22Rv1 (cell line): Measurements from ENCODE around the gene SVIL.

Experiments
- H3K27ac ChIP-seq: fragments of 450-650 bp; 2 replicates; pipeline ENCODE4 v1.5.1; 2017
- CTCF ChIP-seq: fragments of 450-650 bp; IDR thresholded peaks from 2 replicates; pipeline ENCODE4 v1.5.1; 2017; ENCODE audit warnings: mild to moderate bottlenecking
- ZFX ChIP-seq: fragments of 450-650 bp; IDR thresholded peaks from 2 replicates; pipeline ENCODE4 v1.6.1; 2017; ENCODE audit warnings: antibody characterized with exemption, borderline replicate concordance

Gene SVIL

DNA sequence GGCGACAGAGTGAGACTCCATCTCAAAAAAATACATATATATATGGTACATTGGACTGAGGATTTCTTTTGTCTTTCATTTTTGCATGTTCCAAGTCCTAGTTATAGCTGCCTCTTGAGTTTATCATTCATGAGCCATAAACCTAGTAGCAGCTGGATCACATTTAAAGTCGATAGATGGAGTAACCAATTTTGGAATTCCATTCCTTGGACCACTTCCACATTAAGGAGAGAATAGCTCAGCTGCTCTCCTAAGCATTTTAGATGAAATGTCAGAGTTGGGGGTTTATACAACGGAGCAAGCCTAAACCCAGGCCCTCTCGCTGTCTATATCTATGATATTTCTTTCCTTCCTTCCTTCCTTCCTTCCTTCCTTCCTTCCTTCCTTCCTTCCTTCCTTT lies 204.7 kb downstream of the SVIL start:
- no peak overlapping the region for H3K27ac ChIP-seq
- no peak for TF ChIP-seq CTCF
- no peak for TF ChIP-seq ZFX

GRCh38 chr10:29428486-29428885 lies 206.3 kb downstream of the SVIL start:
- no peak overlapping the region for H3K27ac ChIP-seq

GRCh38 chr10:29427667-29428066 lies 207.1 kb downstream of the SVIL start:
- no peak overlapping the region for H3K27ac ChIP-seq
- TF ChIP-seq ZFX (no peak), CTCF (no peak)

More at GRCh38 chr10:29428486-29428885, 206.3 kb downstream of the SVIL start:
- no peak for TF ChIP-seq ZFX
- TF ChIP-seq CTCF, result no peak

DNA sequence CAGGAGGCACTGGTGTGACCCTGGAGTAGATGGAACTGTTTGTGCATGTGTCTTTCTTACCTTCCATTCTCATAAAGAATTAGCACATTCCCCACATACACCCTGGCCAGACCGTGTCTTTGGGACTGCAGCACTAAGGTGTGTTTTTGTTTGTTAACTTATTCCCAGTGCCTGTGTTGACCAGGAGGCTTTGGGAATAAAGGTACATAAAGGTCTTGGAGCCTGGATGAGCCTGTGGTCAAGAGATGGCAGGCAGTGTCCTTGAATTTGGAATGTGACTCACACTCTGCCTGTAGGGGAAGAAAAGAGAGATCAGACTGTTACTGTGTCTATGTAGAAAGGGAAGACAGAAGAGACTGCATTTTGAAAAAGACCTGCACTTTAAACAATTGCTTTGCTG lies 208.4 kb downstream of the SVIL start:
- H3K27ac ChIP-seq, result no peak overlapping the region
- no peak for TF ChIP-seq ZFX
- TF ChIP-seq CTCF, result no peak

DNA sequence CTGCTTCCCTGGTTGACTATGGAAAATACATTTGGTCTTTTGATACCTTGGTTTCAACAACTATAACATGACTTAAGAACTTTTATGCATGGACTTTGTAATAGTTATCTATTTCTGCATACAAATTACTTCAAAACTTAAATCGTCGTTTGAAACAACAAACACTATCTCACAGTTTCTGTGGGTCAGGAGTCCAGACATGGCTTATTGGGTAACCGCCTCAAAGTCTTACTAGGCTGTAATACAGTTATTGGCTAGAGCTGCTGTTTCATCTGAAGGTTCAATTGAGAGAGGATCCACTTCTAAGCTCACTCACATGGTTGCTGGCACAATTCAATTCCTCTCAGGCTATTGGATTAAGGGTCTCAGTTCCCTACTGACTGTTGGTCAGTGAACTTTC lies 210.8 kb downstream of the SVIL start:
- H3K27ac ChIP-seq, result no peak overlapping the region
- no peak for TF ChIP-seq ZFX
- TF ChIP-seq CTCF, result no peak

- no peak overlapping the region for H3K27ac ChIP-seq
- TF ChIP-seq CTCF, result no peak
- TF ChIP-seq ZFX, result no peak
Observed at GRCh38 chr10:29420744-29421143, 214.0 kb downstream of the SVIL start.

- no peak overlapping the region for H3K27ac ChIP-seq
- TF ChIP-seq ZFX (no peak), CTCF (no peak)
Observed at GRCh38 chr10:29417324-29417723, 217.4 kb downstream of the SVIL start.
